Measurements from ENCODE around the gene LRRC59. TPM values are rescaled to one million over a fixed set of nuclear protein-coding genes. Genes with fewer than 3 reads are reported as not detected.
"Not testable (repeated sequence)": the region's sequence is repeated elsewhere in the genome, so short reads cannot be mapped to it uniquely, and the experiment has no call there.

The LRRC59 gene
- total RNA-seq, 1 donor from 2014 or later = 185 TPM

GRCh38 chr17:50399591-50399990, 2.3 kb upstream of the LRRC59 start:
- Histone ChIP-seq H4K20me1 (ENCODE audit: insufficient read depth, low read length) (peaks cover 24% of the 10 kb centered on the region), H3K79me2 (ENCODE audit: insufficient read depth, low read length) (peaks cover 28% of the 10 kb centered on the region), H3K4me1 (ENCODE audit: insufficient read depth, low read length) (peaks cover 13% of the 10 kb centered on the region)
- not testable (repeated sequence) for H3K27me3 ChIP-seq (ENCODE audit: insufficient read depth, low read length); H3K9me3 Mint-ChIP-seq (ENCODE audit: unreplicated experiment); H3K9ac ChIP-seq (ENCODE audit: low read length); H3K4me3 Mint-ChIP-seq (ENCODE audit: unreplicated experiment); H3K27ac Mint-ChIP-seq (ENCODE audit: unreplicated experiment); DNase-seq (ENCODE audit: low read depth); H3K4me2 ChIP-seq (ENCODE audit: low read length); FAIRE-seq; H2AFZ ChIP-seq (ENCODE audit: low read depth, low read length); H3K27ac ChIP-seq (ENCODE audit: low read depth, low read length); H3K36me3 ChIP-seq (ENCODE audit: insufficient read depth, low read length); H3K4me1 Mint-ChIP-seq (ENCODE audit: low read depth, unreplicated experiment); H3K4me3 ChIP-seq (ENCODE audit: insufficient read depth, low read depth, low read length); H3K9me3 ChIP-seq (ENCODE audit: insufficient read depth, low read depth, low read length); H3K36me3 Mint-ChIP-seq (ENCODE audit: low read depth, unreplicated experiment); H3K27me3 Mint-ChIP-seq (ENCODE audit: low read depth, unreplicated experiment)

DNA sequence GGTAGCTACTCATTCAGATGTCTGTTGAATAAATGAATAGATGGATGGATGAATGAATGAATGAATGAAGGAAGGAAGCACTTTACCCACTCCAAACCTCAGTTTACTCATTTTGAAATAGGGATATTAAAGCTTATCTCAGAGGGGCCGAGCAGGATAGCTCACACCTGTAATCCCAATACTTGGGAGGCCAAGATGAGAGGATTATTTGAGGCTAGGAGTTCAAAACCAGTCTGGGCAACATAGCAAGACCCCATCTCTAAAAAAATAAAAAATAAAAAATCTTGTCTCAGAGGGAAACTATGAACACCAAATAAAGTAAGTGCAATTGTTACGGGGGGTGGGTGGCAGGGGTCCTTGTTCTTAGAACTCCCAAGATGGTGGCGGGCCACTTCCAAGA, 1.3 kb upstream of the LRRC59 start:
- H3K36me3 ChIP-seq (ENCODE audit: insufficient read depth, low read length) = peaks cover 12% of the 10 kb centered on the region
- not testable (repeated sequence) for H3K27me3 Mint-ChIP-seq (ENCODE audit: low read depth, unreplicated experiment); H3K9me3 ChIP-seq (ENCODE audit: insufficient read depth, low read depth, low read length); H3K9me3 Mint-ChIP-seq (ENCODE audit: unreplicated experiment); H2AFZ ChIP-seq (ENCODE audit: low read depth, low read length); H3K27ac ChIP-seq (ENCODE audit: low read depth, low read length); H3K27me3 ChIP-seq (ENCODE audit: insufficient read depth, low read length); H3K4me3 ChIP-seq (ENCODE audit: insufficient read depth, low read depth, low read length); FAIRE-seq; H3K4me2 ChIP-seq (ENCODE audit: low read length); H3K4me1 Mint-ChIP-seq (ENCODE audit: low read depth, unreplicated experiment); H3K27ac Mint-ChIP-seq (ENCODE audit: unreplicated experiment); DNase-seq (ENCODE audit: low read depth); H3K36me3 Mint-ChIP-seq (ENCODE audit: low read depth, unreplicated experiment); H3K9ac ChIP-seq (ENCODE audit: low read length)
- peaks cover 15% of the 10 kb centered on the region for H3K4me1 ChIP-seq (ENCODE audit: insufficient read depth, low read length)
- peak overlapping the region; percentile 69 for H3K4me3 Mint-ChIP-seq (ENCODE audit: unreplicated experiment)
- H4K20me1 ChIP-seq (ENCODE audit: insufficient read depth, low read length) = peaks cover 33% of the 10 kb centered on the region
- H3K79me2 ChIP-seq (ENCODE audit: insufficient read depth, low read length) = peaks cover 37% of the 10 kb centered on the region

GRCh38 chr17:50397919-50398285, 579 bp upstream of the LRRC59 start:
- Histone ChIP-seq H3K9me3 (ENCODE audit: insufficient read depth, low read depth, low read length) (no peaks in the 10 kb centered on the region), H4K20me1 (ENCODE audit: insufficient read depth, low read length) (peaks cover 41% of the 10 kb centered on the region), H3K4me2 (ENCODE audit: low read length) (peak overlapping the region; percentile 98), H3K36me3 (ENCODE audit: insufficient read depth, low read length) (peaks cover 19% of the 10 kb centered on the region), H3K27ac (ENCODE audit: low read depth, low read length) (no peak overlapping the region), H3K4me1 (ENCODE audit: insufficient read depth, low read length) (peaks cover 15% of the 10 kb centered on the region), H3K9ac (ENCODE audit: low read length) (peak overlapping the region; percentile 99), H2AFZ (ENCODE audit: low read depth, low read length) (peak overlapping the region; percentile 95), H3K4me3 (ENCODE audit: insufficient read depth, low read depth, low read length) (peak overlapping the region; percentile 99), H3K79me2 (ENCODE audit: insufficient read depth, low read length) (peaks cover 45% of the 10 kb centered on the region), H3K27me3 (ENCODE audit: insufficient read depth, low read length) (no peaks in the 10 kb centered on the region)
- Mint-ChIP-seq H3K27me3 (ENCODE audit: low read depth, unreplicated experiment) (no peaks in the 10 kb centered on the region), H3K4me3 (ENCODE audit: unreplicated experiment) (peak overlapping the region; percentile 99), H3K4me1 (ENCODE audit: low read depth, unreplicated experiment) (peaks cover 10% of the 10 kb centered on the region), H3K9me3 (ENCODE audit: unreplicated experiment) (no peaks in the 10 kb centered on the region), H3K36me3 (ENCODE audit: low read depth, unreplicated experiment) (peaks cover 12% of the 10 kb centered on the region), H3K27ac (ENCODE audit: unreplicated experiment) (peak overlapping the region; percentile 80)
- TF ChIP-seq EZH2 (IDR thresholded peaks at IDR 0.05; ENCODE audit: insufficient read depth, low read length) = no peak
- TF ChIP-seq, protein P1, sequence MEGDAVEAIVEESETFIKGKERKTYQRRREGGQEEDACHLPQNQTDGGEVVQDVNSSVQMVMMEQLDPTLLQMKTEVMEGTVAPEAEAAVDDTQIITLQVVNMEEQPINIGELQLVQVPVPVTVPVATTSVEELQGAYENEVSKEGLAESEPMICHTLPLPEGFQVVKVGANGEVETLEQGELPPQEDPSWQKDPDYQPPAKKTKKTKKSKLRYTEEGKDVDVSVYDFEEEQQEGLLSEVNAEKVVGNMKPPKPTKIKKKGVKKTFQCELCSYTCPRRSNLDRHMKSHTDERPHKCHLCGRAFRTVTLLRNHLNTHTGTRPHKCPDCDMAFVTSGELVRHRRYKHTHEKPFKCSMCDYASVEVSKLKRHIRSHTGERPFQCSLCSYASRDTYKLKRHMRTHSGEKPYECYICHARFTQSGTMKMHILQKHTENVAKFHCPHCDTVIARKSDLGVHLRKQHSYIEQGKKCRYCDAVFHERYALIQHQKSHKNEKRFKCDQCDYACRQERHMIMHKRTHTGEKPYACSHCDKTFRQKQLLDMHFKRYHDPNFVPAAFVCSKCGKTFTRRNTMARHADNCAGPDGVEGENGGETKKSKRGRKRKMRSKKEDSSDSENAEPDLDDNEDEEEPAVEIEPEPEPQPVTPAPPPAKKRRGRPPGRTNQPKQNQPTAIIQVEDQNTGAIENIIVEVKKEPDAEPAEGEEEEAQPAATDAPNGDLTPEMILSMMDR (IDR thresholded peaks at IDR 0.05; ENCODE audit: insufficient read depth, low read depth, low read length) = no peak
- DNase-seq (ENCODE audit: low read depth) = no peak
- no peak for FAIRE-seq
